ENCODE data around the gene ARFGAP3. TPM values are rescaled to one million over a fixed set of nuclear protein-coding genes. Genes with fewer than 3 reads are reported as not detected.

The ARFGAP3 gene
- total RNA-seq, 1 donor from 2014 or later = 53.7 TPM

DNA sequence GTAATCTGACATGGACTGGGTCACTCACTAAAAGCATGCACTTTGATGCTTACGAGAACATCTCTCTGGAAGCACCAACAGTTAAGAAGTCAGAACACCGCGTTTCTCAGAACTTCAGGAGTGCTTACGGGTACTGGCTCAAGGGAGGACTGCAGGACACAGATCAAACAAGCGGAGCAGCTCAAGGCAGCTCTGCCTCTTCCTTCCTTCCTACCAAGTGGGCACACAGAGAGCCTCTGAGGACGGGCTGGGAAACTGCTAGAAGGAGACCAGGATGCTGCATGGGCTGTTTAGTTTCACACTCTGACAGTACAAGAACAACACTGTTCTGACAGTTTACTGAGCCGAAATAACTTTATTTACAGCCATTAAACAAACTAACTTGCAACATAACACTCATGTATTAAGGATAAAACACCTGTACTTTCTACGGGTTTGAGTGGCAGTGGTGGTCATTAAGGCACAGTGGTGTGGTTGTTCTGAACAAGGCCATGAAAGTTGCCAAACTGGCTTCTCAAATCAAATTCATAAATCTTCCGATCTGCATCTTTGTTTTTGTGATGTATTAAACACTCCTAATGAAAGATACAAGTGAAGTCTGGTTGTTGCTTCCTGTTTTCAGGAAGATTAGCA lies 37.5 kb downstream of the ARFGAP3 start:
- H3K27ac ChIP-seq = peak overlapping the region; percentile 49
- ATAC-seq = peak; percentile 64
- TF ChIP-seq, protein P1, sequence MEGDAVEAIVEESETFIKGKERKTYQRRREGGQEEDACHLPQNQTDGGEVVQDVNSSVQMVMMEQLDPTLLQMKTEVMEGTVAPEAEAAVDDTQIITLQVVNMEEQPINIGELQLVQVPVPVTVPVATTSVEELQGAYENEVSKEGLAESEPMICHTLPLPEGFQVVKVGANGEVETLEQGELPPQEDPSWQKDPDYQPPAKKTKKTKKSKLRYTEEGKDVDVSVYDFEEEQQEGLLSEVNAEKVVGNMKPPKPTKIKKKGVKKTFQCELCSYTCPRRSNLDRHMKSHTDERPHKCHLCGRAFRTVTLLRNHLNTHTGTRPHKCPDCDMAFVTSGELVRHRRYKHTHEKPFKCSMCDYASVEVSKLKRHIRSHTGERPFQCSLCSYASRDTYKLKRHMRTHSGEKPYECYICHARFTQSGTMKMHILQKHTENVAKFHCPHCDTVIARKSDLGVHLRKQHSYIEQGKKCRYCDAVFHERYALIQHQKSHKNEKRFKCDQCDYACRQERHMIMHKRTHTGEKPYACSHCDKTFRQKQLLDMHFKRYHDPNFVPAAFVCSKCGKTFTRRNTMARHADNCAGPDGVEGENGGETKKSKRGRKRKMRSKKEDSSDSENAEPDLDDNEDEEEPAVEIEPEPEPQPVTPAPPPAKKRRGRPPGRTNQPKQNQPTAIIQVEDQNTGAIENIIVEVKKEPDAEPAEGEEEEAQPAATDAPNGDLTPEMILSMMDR (IDR thresholded peaks at IDR 0.05) = no peak
- peaks cover 8% of the 10 kb centered on the region for H3K4me1 ChIP-seq
- H3K4me3 ChIP-seq = no peak overlapping the region
- no peaks in the 10 kb centered on the region for H3K27me3 ChIP-seq
- intact Hi-C loops (cut with DNase I) = loop anchor here (10.0 kb wide), 1 partner anchor 165 kb away; no protein-coding TSS in a partner anchor
- no peak for DNase-seq
- H3K36me3 ChIP-seq = peaks cover 63% of the 10 kb centered on the region
- no peaks in the 10 kb centered on the region for H3K9me3 ChIP-seq

DNA sequence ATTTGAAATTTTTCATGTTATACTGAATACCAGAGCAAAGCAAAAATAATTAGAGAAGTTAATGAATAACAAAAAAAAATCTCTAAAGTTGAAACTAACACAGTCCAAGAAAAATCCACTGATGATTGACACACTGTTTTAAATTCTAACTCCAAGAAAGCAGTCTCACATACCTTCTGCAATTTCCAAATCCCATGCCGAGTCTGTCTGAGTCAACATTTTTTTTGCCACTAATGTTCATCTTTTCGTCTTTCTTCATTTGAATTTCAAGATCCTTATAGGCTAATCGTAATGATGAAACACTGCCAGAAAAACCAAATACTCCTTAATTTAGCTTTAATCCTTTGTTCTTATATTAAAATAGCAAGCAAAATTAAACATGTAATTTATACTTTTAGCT lies 39.5 kb downstream of the ARFGAP3 start:
- TF ChIP-seq, protein P1 (IDR thresholded peaks at IDR 0.05) = no peak
- Histone ChIP-seq H3K9me3 (no peaks in the 10 kb centered on the region), H3K36me3 (peaks cover 62% of the 10 kb centered on the region), H3K27ac (no peak overlapping the region), H3K4me3 (no peak overlapping the region), H3K4me1 (peaks cover 13% of the 10 kb centered on the region), H3K27me3 (no peaks in the 10 kb centered on the region)
- no peak for ATAC-seq
- intact Hi-C loops (cut with DNase I) = loop anchor here (10.0 kb wide), 1 partner anchor 163 kb away; no protein-coding TSS in a partner anchor
- no peak for DNase-seq

DNA sequence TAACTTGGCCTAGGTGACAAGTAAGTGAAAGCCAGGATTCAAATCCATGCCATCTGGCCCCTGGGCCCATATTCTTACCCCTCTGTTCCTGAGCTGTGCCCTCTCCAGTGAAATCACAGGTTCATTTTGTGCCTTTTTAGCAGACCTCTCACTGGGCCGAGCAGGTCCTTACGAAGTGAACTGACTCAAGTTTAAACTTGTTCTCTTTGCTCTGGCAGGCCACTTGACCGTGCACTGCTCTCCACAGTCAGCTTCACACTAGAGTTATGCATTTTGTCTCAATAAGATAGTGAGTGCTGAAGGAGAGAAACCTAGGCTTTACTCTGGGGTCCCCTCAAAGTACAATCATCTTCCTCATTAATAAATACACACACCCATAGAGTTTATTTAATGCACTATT lies 40.7 kb downstream of the ARFGAP3 start:
- Histone ChIP-seq H3K4me1 (peaks cover 13% of the 10 kb centered on the region), H3K9me3 (no peaks in the 10 kb centered on the region), H3K27ac (no peak overlapping the region), H3K4me3 (no peak overlapping the region), H3K36me3 (peaks cover 59% of the 10 kb centered on the region), H3K27me3 (no peaks in the 10 kb centered on the region)
- peak; percentile 61 for ATAC-seq
- DNase-seq = no peak
- intact Hi-C loops (cut with DNase I) = loop anchor here (10.0 kb wide), 1 partner anchor 162 kb away; no protein-coding TSS in a partner anchor
- TF ChIP-seq, protein P1 (IDR thresholded peaks at IDR 0.05) = no peak

DNA sequence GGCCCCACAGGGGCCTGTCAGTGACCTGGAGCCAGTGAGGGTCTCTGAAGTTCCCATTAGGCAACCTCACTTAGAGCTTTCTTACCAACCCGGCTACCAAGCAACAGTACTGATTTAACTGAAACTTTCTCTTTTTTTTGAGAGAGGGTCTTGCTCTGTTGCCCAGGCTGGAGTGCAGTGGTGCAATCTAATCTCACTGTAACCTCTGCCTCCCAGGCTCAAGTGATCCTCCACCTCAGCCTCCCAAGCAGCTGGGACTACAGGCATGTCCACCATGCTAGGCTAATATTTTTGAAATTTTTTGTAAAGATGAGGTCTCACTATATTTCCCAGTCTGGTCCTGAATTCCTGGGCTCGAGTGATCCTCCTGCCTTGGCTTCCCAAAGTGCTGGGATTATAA lies 42.5 kb downstream of the ARFGAP3 start:
- no peaks in the 10 kb centered on the region for H3K27me3 ChIP-seq
- no peak for ATAC-seq
- H3K9me3 ChIP-seq = no peaks in the 10 kb centered on the region
- H3K27ac ChIP-seq = no peak overlapping the region
- intact Hi-C loops (cut with DNase I) = loop anchor here (10.0 kb wide), 1 partner anchor 160 kb away; no protein-coding TSS in a partner anchor
- H3K36me3 ChIP-seq = peaks cover 67% of the 10 kb centered on the region
- no peak for DNase-seq
- H3K4me3 ChIP-seq = no peak overlapping the region
- H3K4me1 ChIP-seq = peaks cover 8% of the 10 kb centered on the region
- TF ChIP-seq, protein P1 (IDR thresholded peaks at IDR 0.05) = no peak

DNA sequence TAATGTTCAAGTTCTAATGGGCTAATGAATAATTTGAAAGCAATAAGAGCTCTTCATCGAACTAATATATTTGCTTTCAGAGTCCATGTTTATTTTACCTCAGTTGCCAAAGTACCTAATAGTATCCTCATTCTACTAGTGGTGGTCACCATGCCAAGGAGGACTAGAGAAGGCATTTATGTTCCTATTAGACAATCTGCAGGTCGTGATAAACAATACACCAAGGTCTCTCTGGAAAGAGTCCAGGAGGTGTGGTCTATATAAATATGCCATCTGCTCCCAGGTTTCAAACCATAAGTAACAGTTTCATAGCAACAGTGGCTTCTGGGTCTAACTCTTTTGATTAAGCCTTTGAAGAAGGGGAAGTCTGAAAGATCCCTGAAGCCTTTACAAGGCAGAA lies 42.9 kb downstream of the ARFGAP3 start:
- Histone ChIP-seq H3K27me3 (no peaks in the 10 kb centered on the region), H3K27ac (no peak overlapping the region), H3K9me3 (no peaks in the 10 kb centered on the region), H3K36me3 (peaks cover 71% of the 10 kb centered on the region), H3K4me3 (no peak overlapping the region), H3K4me1 (peaks cover 8% of the 10 kb centered on the region)
- intact Hi-C loops (cut with DNase I) = loop anchor here (10.0 kb wide), 1 partner anchor 159 kb away; no protein-coding TSS in a partner anchor
- DNase-seq (no peak), ATAC-seq (no peak)
- TF ChIP-seq, protein P1 (IDR thresholded peaks at IDR 0.05) = no peak
